Urinary bladder (tissue), 2 donors: ENCODE results near the gene TLX2. TPM values are rescaled to one million over a fixed set of nuclear protein-coding genes. Genes with fewer than 3 reads are reported as not detected.

Source experiments
- polyA plus RNA-seq: library from polyadenylated mRNA; stranded (reverse); fragments of 200-250 nt; gene quantifications from one replicate; pipeline ENCODE4 v1.2.3, GENCODE V29; 2013
- total RNA-seq: library from RNA; depleted of rRNA; stranded (reverse); fragments of >200 nt; gene quantifications from one replicate; pipeline ENCODE4 v1.2.3, GENCODE V29; 2014
- donor health status: healthy.

Gene TLX2
- total and polyA plus RNA-seq, 2 donors: 0.51 to 0.63 TPM

Other genes with a start within 250 kb of the TLX2 start
- 3.8 TPM for gene SLC4A5, start 171.0 kb upstream of the TLX2 start, total RNA-seq
- gene SLC4A5, start 171.0 kb upstream of the TLX2 start, polyA plus RNA-seq: 0.92 TPM
- gene DCTN1, start 134.1 kb upstream of the TLX2 start, total RNA-seq: 62.1 TPM
- gene DCTN1, start 134.1 kb upstream of the TLX2 start, polyA plus RNA-seq: 118 TPM
- 0.74 TPM for gene C2orf81, start 92.8 kb upstream of the TLX2 start, total RNA-seq
- gene C2orf81, start 92.8 kb upstream of the TLX2 start, polyA plus RNA-seq: 4.9 TPM
- gene WDR54, start 92.7 kb upstream of the TLX2 start, total RNA-seq: 7.8 TPM
- 21.5 TPM for gene WDR54, start 92.7 kb upstream of the TLX2 start, polyA plus RNA-seq
- 18.0 TPM for gene RTKN, start 72.5 kb upstream of the TLX2 start, total RNA-seq
- 14.2 TPM for gene RTKN, start 72.5 kb upstream of the TLX2 start, polyA plus RNA-seq
- 13.5 TPM for gene INO80B, start 59.4 kb upstream of the TLX2 start, total RNA-seq
- gene INO80B, start 59.4 kb upstream of the TLX2 start, polyA plus RNA-seq: 35.2 TPM
- 23.1 TPM for gene WBP1, start 56.0 kb upstream of the TLX2 start, total RNA-seq
- gene WBP1, start 56.0 kb upstream of the TLX2 start, polyA plus RNA-seq: 99.3 TPM
- gene MOGS, start 49.1 kb upstream of the TLX2 start, total RNA-seq: 28.4 TPM
- 27.2 TPM for gene MOGS, start 49.1 kb upstream of the TLX2 start, polyA plus RNA-seq
- gene MRPL53, start 41.8 kb upstream of the TLX2 start, total RNA-seq: 14.0 TPM
- gene MRPL53, start 41.8 kb upstream of the TLX2 start, polyA plus RNA-seq: 75.2 TPM
- 28.2 TPM for gene CCDC142, start 31.5 kb upstream of the TLX2 start, total RNA-seq
- gene CCDC142, start 31.5 kb upstream of the TLX2 start, polyA plus RNA-seq: 7.0 TPM
- gene TTC31, start 31.4 kb upstream of the TLX2 start, total RNA-seq: 10.8 TPM
- 20.9 TPM for gene TTC31, start 31.4 kb upstream of the TLX2 start, polyA plus RNA-seq
- gene LBX2, start 14.8 kb upstream of the TLX2 start, total RNA-seq: 0.95 TPM
- gene LBX2, start 14.8 kb upstream of the TLX2 start, polyA plus RNA-seq: 0.95 TPM
- 21.7 TPM for gene PCGF1, start 6.8 kb upstream of the TLX2 start, total RNA-seq
- gene PCGF1, start 6.8 kb upstream of the TLX2 start, polyA plus RNA-seq: 19.2 TPM
- gene DQX1, start 11.8 kb downstream of the TLX2 start, total RNA-seq: 0.37 TPM
- gene DQX1, start 11.8 kb downstream of the TLX2 start, polyA plus RNA-seq: 0.27 TPM
- 57.7 TPM for gene AUP1, start 15.3 kb downstream of the TLX2 start, total RNA-seq
- gene AUP1, start 15.3 kb downstream of the TLX2 start, polyA plus RNA-seq: 112 TPM
- 25.1 TPM for gene HTRA2, start 15.5 kb downstream of the TLX2 start, total RNA-seq
- 37.3 TPM for gene HTRA2, start 15.5 kb downstream of the TLX2 start, polyA plus RNA-seq
- 14.6 TPM for gene LOXL3, start 39.5 kb downstream of the TLX2 start, total RNA-seq
- 8.6 TPM for gene LOXL3, start 39.5 kb downstream of the TLX2 start, polyA plus RNA-seq
- gene DOK1, start 40.3 kb downstream of the TLX2 start, total RNA-seq: 6.0 TPM
- 18.7 TPM for gene DOK1, start 40.3 kb downstream of the TLX2 start, polyA plus RNA-seq
- gene M1AP, start 133.9 kb downstream of the TLX2 start, total RNA-seq: 0.21 TPM
- gene M1AP, start 133.9 kb downstream of the TLX2 start, polyA plus RNA-seq: 0.15 TPM
- gene SEMA4F, start 139.8 kb downstream of the TLX2 start, total RNA-seq: 2.2 TPM
- 5.0 TPM for gene SEMA4F, start 139.8 kb downstream of the TLX2 start, polyA plus RNA-seq